Upper lobe of left lung (tissue), 6 donors: Measurements from ENCODE around the gene ITPRIPL1. TPM values are rescaled to one million over a fixed set of nuclear protein-coding genes. Genes with fewer than 3 reads are reported as not detected.
A peak's percentile ranks its signal among the peaks of the same experiment; 100 is the strongest.

ENCODE experiments used
- ATAC-seq, 2 donors: fragments of 200-7000 bp; cut with Tn5 transposase; one replicate each; pipeline ENCODE4 v1.9.1; 2022; ENCODE audit warnings: mild to moderate bottlenecking in 2 of 2, moderate library complexity in 2 of 2; ENCODE audit not compliant: low FRiP score in 2 of 2
- DNase-seq, 2 donors: peaks; one replicate each; pipeline ENCODE4 v3.0.0-alpha.2; 2019 to 2020
- H3K27ac ChIP-seq, 4 donors: fragments of 200-600 bp; sonication (generic); one replicate each; pipeline ENCODE4 v1.5.1; 2016 to 2019
- H3K27me3 ChIP-seq, 4 donors: fragments of 200-600 bp; sonication (generic); one replicate each; pipeline ENCODE4 v1.5.1; 2017 to 2019
- H3K36me3 ChIP-seq, 4 donors: fragments of 200-600 bp; sonication (generic); one replicate each; pipeline ENCODE4 v1.5.1; 2016 to 2019
- H3K4me1 ChIP-seq, 4 donors: fragments of 200-600 bp; sonication (generic); one replicate each; pipeline ENCODE4 v1.5.1; 2018 to 2019
- H3K4me3 ChIP-seq, 4 donors: fragments of 200-600 bp; sonication (generic); one replicate each; pipeline ENCODE4 v1.5.1; 2017 to 2019; ENCODE audit warnings: mild to moderate bottlenecking in 2 of 4, moderate library complexity in 1 of 4
- H3K9me3 ChIP-seq, 4 donors: fragments of 200-600 bp; sonication (generic); one replicate each; pipeline ENCODE4 v1.5.1; 2018 to 2019
- CTCF ChIP-seq, 6 experiments: fragments of 450-650 bp in 4 of 6; fragments of 200-600 bp in 2 of 6; sonication (generic) in 2 of 6; IDR thresholded peaks; one replicate each; pipeline ENCODE4 v1.5.1; 2016 to 2019; ENCODE audit warnings: antibody characterized with exemption in 6 of 6
- EP300 ChIP-seq, 4 donors: sonication (generic); formaldehyde crosslinking; IDR thresholded peaks; one replicate each; pipeline ENCODE4 v1.5.1; 2017; ENCODE audit warnings: antibody characterized with exemption in 4 of 4, control low read depth in 2 of 4
- POLR2A ChIP-seq, 4 donors: fragments of 450-650 bp; IDR thresholded peaks; one replicate each; pipeline ENCODE4 v1.5.1; 2016 to 2017; ENCODE audit warnings: antibody characterized with exemption in 4 of 4, mild to moderate bottlenecking in 2 of 4
- POLR2AphosphoS5 ChIP-seq, 2 donors: sonication (generic); formaldehyde crosslinking; IDR thresholded peaks; one replicate each; pipeline ENCODE4 v1.5.1; 2017; ENCODE audit warnings: antibody characterized with exemption in 2 of 2
- WGBS, 2 donors: methylation state at CpG; one replicate each; pipeline ENCODE4 v1.1.5; 2017 to 2018; 5-methylcytosine and 5-hydroxymethylcytosine counted together
- total RNA-seq, 6 donors: library from RNA; depleted of rRNA in 4 of 6; stranded (reverse); fragments of >200 nt in 4 of 6; gene quantifications; one replicate each; pipeline versions ENCODE4 v1.1.0 to v1.2.1, GENCODE V29; 2016 to 2021
- donor health status: DM: no; HTN: no; CAD: no; lungs with moderate emphysema.
- donor health status: DM: no; HTN: yes; CAD: no; lungs with severe emphysema.

Gene ITPRIPL1
- total RNA-seq, 6 donors from 2014 or later, result 0.57 to 5.5 (median 1.9) TPM

DNA sequence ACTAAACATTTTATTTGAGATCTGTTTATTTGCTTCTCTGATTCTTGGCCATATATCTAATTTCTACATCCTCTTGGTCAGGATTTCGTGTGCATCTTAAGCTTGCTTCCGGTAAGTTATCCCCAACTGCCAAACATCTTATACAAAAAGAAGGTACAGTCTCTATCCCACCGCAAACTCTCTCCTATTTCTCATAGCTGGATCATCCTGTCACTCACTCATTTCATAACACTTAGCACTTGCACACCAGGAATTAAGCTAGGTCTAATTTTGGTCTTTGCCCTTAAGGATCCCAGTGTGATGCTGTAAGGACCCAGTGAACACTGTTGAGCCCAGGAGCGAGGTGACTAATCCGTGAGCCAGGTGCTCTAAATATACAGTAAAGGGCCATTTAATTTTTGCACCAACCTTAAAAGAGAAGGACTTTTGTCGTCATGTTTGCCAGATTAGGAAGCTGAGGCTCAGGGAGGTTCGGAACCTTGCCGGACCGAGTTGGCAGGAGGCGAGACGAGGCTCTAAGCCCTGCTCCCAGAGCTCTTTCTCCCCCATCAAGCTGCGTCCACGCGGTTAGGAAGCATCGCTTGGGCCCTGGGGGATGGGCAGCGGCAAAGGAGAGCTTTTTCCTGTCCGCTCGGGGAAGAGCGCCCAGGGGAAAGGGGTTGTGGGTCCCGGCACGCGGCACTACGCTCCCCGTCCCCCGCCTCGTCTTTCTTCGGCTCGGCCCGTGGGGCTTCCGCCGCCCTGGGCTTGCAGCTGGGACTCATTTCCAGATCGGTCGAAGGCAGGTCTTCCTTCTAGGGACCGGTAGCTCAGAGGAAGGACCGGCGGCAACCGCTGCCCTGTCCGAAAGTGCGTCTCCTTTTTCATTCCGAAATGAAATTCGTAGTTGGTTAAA, 4.1 kb upstream of the ITPRIPL1 start:
- peak; percentile 26 to 85 for DNase-seq
- peaks cover 0 to 5% (median 0%) of the 10 kb centered on the region in 4 donors for H3K27me3 ChIP-seq
- ATAC-seq, result peak; percentile 46 to 55
- TF ChIP-seq POLR2A (IDR thresholded peaks at IDR 0.05) (no peak), EP300 (IDR thresholded peaks at IDR 0.05) (no peak), POLR2AphosphoS5 (IDR thresholded peaks at IDR 0.05) (no peak), CTCF (IDR thresholded peaks at IDR 0.05) (no peak)
- no peaks in the 10 kb centered on the region for H3K9me3 ChIP-seq
- H3K27ac ChIP-seq, result peak overlapping the region in 3 of 4 donors; percentile 40 to 74 (median 60)
- peak overlapping the region; percentile 57 to 78 (median 61) for H3K4me3 ChIP-seq
- H3K4me1 ChIP-seq, result peaks cover 13 to 31% (median 28%) of the 10 kb centered on the region in 4 donors
- no peaks in the 10 kb centered on the region for H3K36me3 ChIP-seq
- WGBS, 2 donors, result 5 to 9% methylated on average over 22 to 41 of the region's 41 CpGs

GRCh38 chr2:96323849-96324248, 1.3 kb upstream of the ITPRIPL1 start:
- TF ChIP-seq CTCF (IDR thresholded peaks at IDR 0.05) (no peak), POLR2A (IDR thresholded peaks at IDR 0.05) (no peak), POLR2AphosphoS5 (IDR thresholded peaks at IDR 0.05) (no peak), EP300 (IDR thresholded peaks at IDR 0.05) (no peak)
- Histone ChIP-seq H3K4me3 (no peak overlapping the region), H3K4me1 (peaks cover 13 to 31% (median 28%) of the 10 kb centered on the region in 4 donors), H3K9me3 (no peaks in the 10 kb centered on the region), H3K27me3 (peaks cover 0 to 6% (median 0%) of the 10 kb centered on the region in 4 donors), H3K36me3 (no peaks in the 10 kb centered on the region), H3K27ac (no peak overlapping the region)
- DNase-seq, result no peak
- no peak for ATAC-seq
- WGBS, 2 donors, result 82 to 92% methylated on average over 1 of the region's 1 CpG

DNA sequence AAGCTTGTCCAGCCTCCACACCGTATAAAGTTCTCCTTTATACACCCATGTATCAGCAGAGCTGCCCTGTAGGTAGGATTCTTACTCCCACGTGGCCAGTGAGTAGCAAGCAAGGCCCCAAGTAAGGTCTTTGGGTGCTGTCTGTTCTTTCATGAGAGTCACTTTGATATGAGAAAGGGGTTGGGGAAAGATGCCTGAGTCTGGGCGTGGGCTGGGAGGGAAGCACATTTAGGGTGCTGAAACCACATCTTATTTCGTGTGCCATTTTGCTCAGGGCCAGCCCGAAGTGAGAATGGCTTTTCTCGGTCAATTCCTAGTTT, 436 bp upstream of the ITPRIPL1 start:
- peak overlapping the region in 3 of 4 donors; percentile 67 to 74 (median 74) for H3K27ac ChIP-seq
- WGBS, 2 donors, result 34 to 43% methylated on average over 6 of the region's 6 CpGs

GRCh38 chr2:96325884-96326255, 753 bp downstream of the ITPRIPL1 start:
- Histone ChIP-seq H3K4me1 (peaks cover 20 to 29% (median 25%) of the 10 kb centered on the region in 4 donors), H3K36me3 (no peaks in the 10 kb centered on the region), H3K9me3 (no peaks in the 10 kb centered on the region), H3K27ac (peak overlapping the region; percentile 28 to 74 (median 70)), H3K4me3 (peak overlapping the region in 3 of 4 donors; percentile 50 to 57 (median 52)), H3K27me3 (peaks cover 0 to 6% (median 0%) of the 10 kb centered on the region in 4 donors)
- TF ChIP-seq CTCF (IDR thresholded peaks at IDR 0.05) (no peak), POLR2AphosphoS5 (IDR thresholded peaks at IDR 0.05) (peak in 1 of 2 donors; percentile 48), EP300 (IDR thresholded peaks at IDR 0.05) (no peak), POLR2A (IDR thresholded peaks at IDR 0.05) (peak in 2 of 4 donors; percentile 23 to 54)
- DNase-seq, result peak in 1 of 2 donors; percentile 25
- 46 to 70% methylated on average over 6 to 8 of the region's 8 CpGs for WGBS, 2 donors
- no peak for ATAC-seq

More for the DNA sequence above, 436 bp upstream of the ITPRIPL1 start:
- no peak for ATAC-seq
- peaks cover 18 to 31% (median 28%) of the 10 kb centered on the region in 4 donors for H3K4me1 ChIP-seq
- no peak for DNase-seq
- peaks cover 0 to 6% (median 0%) of the 10 kb centered on the region in 4 donors for H3K27me3 ChIP-seq
- TF ChIP-seq POLR2AphosphoS5 (IDR thresholded peaks at IDR 0.05) (no peak), POLR2A (IDR thresholded peaks at IDR 0.05) (no peak), EP300 (IDR thresholded peaks at IDR 0.05) (no peak), CTCF (IDR thresholded peaks at IDR 0.05) (no peak)
- peak overlapping the region; percentile 37 to 57 (median 51) for H3K4me3 ChIP-seq
- no peaks in the 10 kb centered on the region for H3K36me3 ChIP-seq
- H3K9me3 ChIP-seq, result no peaks in the 10 kb centered on the region
